ENCODE measurements around the gene ACAP1. TPM values are rescaled to one million over a fixed set of nuclear protein-coding genes. Genes with fewer than 3 reads are reported as not detected.

The ACAP1 gene
- total RNA-seq, 6 experiments from 2014 or later, result 3.2 to 6.4 (median 4.9) TPM

GRCh38 chr17:7343250-7343649 lies 6.9 kb downstream of the ACAP1 start:
- H3K27me3 Mint-ChIP-seq (ENCODE audit: insufficient read depth), result peaks cover 17% of the 10 kb centered on the region
- H3K27ac Mint-ChIP-seq, result no peak overlapping the region
- no peak for TF ChIP-seq CTCF (IDR thresholded peaks at IDR 0.05)
- no peak for DNase-seq
- H3K36me3 Mint-ChIP-seq (ENCODE audit: low read depth), result peaks cover 4% of the 10 kb centered on the region; the same call in 1 of the 2 replicates
- H3K9me3 Mint-ChIP-seq, result no peaks in the 10 kb centered on the region
- H3K4me3 Mint-ChIP-seq, result no peak overlapping the region
- H3K4me1 Mint-ChIP-seq (ENCODE audit: low read depth), result no peaks in the 10 kb centered on the region; the same call in 1 of the 2 replicates

GRCh38 chr17:7346761-7347614 lies 10.7 kb downstream of the ACAP1 start:
- Mint-ChIP-seq H3K9me3 (no peaks in the 10 kb centered on the region), H3K36me3 (ENCODE audit: low read depth) (no peaks in the 10 kb centered on the region), H3K4me3 (no peak overlapping the region), H3K27me3 (ENCODE audit: insufficient read depth) (peaks cover 10% of the 10 kb centered on the region), H3K4me1 (ENCODE audit: low read depth) (peaks cover 18% of the 10 kb centered on the region), H3K27ac (no peak overlapping the region)
- TF ChIP-seq CTCF (IDR thresholded peaks at IDR 0.05), result no peak
- no peak for DNase-seq

DNA sequence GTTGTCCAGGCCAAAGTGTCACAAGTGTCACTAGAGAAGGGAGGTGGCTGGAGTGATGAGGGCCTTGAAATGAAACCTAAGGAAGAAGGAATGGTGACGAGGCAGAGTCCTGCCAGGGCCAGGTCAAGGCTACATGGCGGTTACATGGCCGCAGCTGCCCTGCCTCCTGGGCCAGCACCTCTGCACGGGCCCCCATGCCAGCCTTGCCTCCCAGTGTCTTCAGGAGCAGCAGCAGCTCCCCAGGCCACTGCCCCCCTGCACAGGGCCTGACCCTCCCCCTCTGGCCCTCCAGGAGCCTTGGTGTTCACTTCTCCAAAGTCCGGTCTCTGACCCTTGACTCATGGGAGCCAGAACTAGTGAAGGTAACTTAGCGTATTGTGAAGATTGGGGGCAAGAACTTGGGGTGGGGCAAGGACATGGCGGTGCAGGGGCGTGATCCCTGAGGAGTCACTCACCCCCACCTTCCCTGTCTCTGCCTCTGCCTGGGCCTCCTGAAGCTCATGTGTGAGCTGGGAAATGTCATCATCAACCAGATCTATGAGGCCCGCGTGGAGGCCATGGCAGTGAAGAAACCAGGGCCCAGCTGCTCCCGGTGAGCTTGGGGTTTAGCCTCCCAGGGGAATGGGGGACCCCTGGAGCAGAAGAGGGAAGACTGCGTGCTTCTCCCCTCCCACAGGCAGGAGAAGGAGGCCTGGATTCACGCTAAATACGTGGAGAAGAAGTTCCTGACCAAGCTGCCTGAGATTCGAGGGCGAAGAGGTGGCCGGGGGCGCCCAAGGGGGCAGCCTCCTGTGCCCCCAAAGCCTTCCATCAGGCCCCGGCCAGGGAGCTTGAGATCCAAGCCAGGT lies 11.5 kb downstream of the ACAP1 start:
- no peak overlapping the region for H3K27ac Mint-ChIP-seq
- no peak for DNase-seq
- no peaks in the 10 kb centered on the region for H3K36me3 Mint-ChIP-seq (ENCODE audit: low read depth)
- no peak for TF ChIP-seq CTCF (IDR thresholded peaks at IDR 0.05)
- peaks cover 10% of the 10 kb centered on the region for H3K27me3 Mint-ChIP-seq (ENCODE audit: insufficient read depth)
- no peak overlapping the region for H3K4me3 Mint-ChIP-seq
- H3K9me3 Mint-ChIP-seq, result no peaks in the 10 kb centered on the region
- H3K4me1 Mint-ChIP-seq (ENCODE audit: low read depth), result peaks cover 25% of the 10 kb centered on the region

GRCh38 chr17:7348478-7349242 lies 12.3 kb downstream of the ACAP1 start:
- Mint-ChIP-seq H3K4me1 (ENCODE audit: low read depth) (peaks cover 31% of the 10 kb centered on the region), H3K9me3 (no peaks in the 10 kb centered on the region), H3K36me3 (ENCODE audit: low read depth) (no peaks in the 10 kb centered on the region), H3K27me3 (ENCODE audit: insufficient read depth) (peaks cover 7% of the 10 kb centered on the region), H3K27ac (no peak overlapping the region; the same call in 1 of the 2 replicates), H3K4me3 (no peak overlapping the region)
- DNase-seq, result no peak
- no peak for TF ChIP-seq CTCF (IDR thresholded peaks at IDR 0.05)

Measured in HFFc6 (cell line).